ENCODE data around the gene SGIP1.
"Not testable (repeated sequence)": the region's sequence is repeated elsewhere in the genome, so short reads cannot be mapped to it uniquely, and the experiment has no call there.

Gene SGIP1

GRCh38 chr1:66770240-66770639 is 236.3 kb downstream of the SGIP1 start:
- DNase-seq, result no peak

DNA sequence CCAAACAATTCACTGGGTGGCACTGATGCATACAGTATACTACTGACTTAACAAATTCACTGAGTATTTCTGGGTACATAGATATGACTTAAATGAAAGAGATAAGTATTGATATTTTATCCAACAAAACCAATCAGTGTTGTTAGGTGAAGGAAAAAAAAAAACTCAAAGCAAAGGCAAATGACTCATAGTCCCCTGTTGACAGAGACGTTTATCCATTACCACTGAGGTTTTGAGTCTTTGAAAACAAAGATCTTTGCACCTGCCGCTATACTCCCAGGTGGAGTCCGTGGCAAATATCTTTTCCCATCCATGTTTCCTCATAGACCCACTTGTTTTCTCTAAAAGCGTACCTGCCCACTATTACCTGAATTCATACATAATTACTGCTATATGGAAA is 236.7 kb downstream of the SGIP1 start:
- peak in 1 of 5 experiments; percentile 14 for DNase-seq

DNA sequence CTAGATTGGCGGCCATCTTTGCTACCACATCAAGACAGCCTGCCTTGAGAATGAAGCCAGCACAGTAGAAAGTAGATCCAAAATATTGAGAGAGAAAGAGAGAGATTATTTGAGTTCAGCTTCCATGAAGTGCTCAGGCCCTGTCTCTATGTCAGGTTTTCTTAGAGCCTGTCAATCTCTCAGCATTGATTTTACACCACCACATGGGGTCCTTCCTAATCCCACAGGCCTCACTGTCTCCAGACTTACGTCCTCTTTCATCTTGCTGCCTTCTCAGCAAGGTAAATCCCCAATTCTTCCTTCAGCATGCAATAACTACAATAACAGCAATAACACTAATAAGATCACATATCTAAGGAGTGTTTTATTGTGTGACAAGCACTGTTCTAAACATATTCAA is 239.3 kb downstream of the SGIP1 start:
- no peak for DNase-seq

- no peak for DNase-seq
These were observed 240.5 kb downstream of the SGIP1 start for GRCh38 chr1:66774438-66774837.

DNA sequence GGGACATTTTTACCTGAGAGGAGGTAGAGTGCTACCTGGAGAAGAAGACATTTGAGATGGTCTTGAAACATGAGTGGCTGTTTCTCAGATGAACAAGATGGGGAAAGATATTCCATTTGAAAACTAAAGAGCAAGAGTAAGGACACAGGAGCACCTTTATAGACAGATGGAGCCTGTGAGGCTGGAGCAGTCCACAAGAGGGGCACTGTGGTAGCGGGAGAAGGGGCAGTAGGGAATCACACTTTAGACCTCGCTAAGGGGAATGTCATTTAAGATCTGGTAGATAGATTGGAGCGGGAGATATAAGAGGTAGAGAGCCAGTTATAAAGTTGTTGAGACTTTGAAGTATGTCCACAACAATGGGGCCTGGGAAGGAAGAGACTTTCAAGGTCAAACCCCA is 241.7 kb downstream of the SGIP1 start:
- DNase-seq, result no peak

DNA sequence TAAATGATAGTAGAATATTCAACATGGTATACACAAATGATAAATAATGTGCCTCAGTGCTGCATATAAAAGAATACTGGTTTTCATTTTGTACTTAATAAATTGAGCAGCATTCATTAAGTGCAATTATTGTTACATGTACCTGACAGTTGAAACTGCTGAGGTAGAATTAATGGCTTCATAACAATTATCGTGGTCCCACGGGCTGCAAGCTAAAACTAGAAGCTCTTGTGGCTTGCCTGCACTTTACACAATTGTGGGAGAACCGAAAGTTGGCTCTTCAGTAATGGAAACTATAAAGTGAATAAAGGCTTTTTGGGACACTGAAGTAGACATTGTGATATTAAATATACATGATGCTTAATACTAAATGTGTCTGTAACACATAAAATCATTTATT is 243.9 kb downstream of the SGIP1 start:
- no peak for DNase-seq

GRCh38 chr1:66778266-66778665 is 244.3 kb downstream of the SGIP1 start:
- no peak for DNase-seq

GRCh38 chr1:66778969-66779368 is 245.0 kb downstream of the SGIP1 start:
- DNase-seq, result no peak

- no peak for DNase-seq
These were observed 245.6 kb downstream of the SGIP1 start for GRCh38 chr1:66779475-66780078.

GRCh38 chr1:66785800-66786199 is 251.8 kb downstream of the SGIP1 start:
- not testable (repeated sequence) for DNase-seq

DNA sequence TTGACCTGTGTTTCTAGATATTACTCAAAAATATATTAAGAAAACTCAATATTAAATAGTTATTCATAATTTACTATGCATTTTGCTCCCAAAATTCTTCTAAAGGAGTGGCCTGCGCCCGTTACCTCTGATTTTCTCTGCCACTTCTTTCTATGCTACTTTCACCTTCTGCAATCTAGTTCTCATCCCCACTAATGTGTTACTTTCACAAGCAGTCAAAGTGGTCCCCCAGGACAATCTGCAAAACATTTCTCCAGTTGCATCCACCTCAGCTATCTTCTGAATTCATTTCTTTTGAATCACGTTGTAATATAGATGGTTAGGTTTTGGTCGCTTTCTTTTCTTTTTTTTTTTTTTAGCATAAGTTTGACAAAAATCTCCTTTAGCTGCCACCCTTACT is 253.7 kb downstream of the SGIP1 start:
- DNase-seq, result no peak

- peak in 3 of 5 experiments; percentile 26 to 35 (median 32) for DNase-seq
These were observed 254.4 kb downstream of the SGIP1 start for GRCh38 chr1:66788231-66788939.

DNA sequence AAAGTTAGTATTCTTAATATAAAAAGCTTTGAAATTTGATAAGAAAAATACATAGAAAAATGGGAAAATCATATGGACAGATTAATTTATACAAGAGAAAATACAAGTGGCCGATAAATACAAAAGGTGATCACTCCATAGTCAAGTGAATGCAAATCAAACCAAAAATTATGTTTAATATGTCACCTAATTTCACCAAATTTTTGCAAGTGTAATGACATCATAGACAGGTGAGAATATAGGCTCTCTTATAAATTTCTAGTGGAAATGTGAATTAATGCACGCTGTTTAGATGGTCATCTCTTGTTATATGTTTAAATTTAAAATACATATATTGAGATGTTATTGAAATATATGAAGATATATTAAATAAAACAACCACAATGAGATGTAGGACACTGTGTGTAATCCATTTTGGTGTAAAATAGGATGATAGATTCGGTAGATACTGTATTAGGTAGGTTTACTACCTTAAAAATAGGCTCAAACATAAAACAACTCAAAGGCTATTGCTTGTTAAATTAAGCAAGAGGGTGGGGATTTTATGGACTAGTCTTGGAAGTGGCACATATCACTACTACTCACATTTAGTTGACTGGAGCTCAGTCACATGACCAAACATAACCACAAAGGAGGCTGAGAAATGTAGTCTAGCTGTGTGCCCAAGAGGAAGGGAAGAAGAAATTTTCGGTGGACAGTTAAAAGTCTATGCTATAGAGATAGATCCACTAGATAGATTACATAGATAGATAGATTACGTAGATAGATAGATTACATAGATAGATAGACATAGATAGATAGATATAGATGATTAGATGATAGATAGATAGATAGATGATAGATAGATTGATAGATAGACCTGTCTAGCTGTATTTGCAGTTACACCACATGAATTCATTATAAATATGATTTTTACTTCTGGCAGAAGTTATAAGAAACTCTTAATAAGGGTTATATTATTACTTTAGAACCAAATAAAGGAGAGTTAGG is 258.0 kb downstream of the SGIP1 start:
- DNase-seq, result no peak

- DNase-seq, result not testable (repeated sequence)
These were observed 261.9 kb downstream of the SGIP1 start for GRCh38 chr1:66795839-66796238.
